Stimulated activated naive B cell treated with anti-CD40 and anti-IgM and Interleukin-4, amounts not matched to agents 10 μg/mL and 1 μg/mL and 100 μg/mL, for 72 hours (primary cell): Measurements from ENCODE around the gene DUSP15.
A peak's percentile ranks its signal among the peaks of the same experiment; 100 is the strongest.
"Not testable (repeated sequence)": the region's sequence is repeated elsewhere in the genome, so short reads cannot be mapped to it uniquely, and the experiment has no call there.

Experiments used
- ATAC-seq, 2 donors: fragments of 150-1000 bp; cut with Tn5 transposase; replicated peaks; 2 replicates each; pipeline ENCODE4 v1.10.0; 2021; ENCODE audit warnings: moderate library complexity in 1 of 2
- DNase-seq: peaks from one replicate; pipeline ENCODE4 v3.0.0; 2021
- H3K27ac Mint-ChIP-seq: one replicate; pipeline ENCODE4 v1.8.0; 2022; ENCODE audit warnings: mild to moderate bottlenecking, mixed read lengths
- H3K27me3 Mint-ChIP-seq, 2 donors: one replicate each; pipeline ENCODE4 v1.8.0; 2022; ENCODE audit warnings: mixed read lengths in 2 of 2
- H3K36me3 Mint-ChIP-seq, 2 donors: one replicate each; pipeline ENCODE4 v1.8.0; 2022; ENCODE audit warnings: mixed read lengths in 2 of 2, mild to moderate bottlenecking in 1 of 2
- H3K4me1 Mint-ChIP-seq, 2 donors: one replicate each; pipeline ENCODE4 v1.8.0; 2022; ENCODE audit warnings: mixed read lengths in 2 of 2, mild to moderate bottlenecking in 1 of 2
- H3K4me3 Mint-ChIP-seq, 2 donors: one replicate each; pipeline ENCODE4 v1.8.0; 2022; ENCODE audit warnings: mild to moderate bottlenecking in 2 of 2, mixed read lengths in 2 of 2, moderate library complexity in 1 of 2
- H3K9me3 Mint-ChIP-seq, 2 donors: one replicate each; pipeline ENCODE4 v1.8.0; 2022; ENCODE audit warnings: mixed read lengths in 2 of 2, mild to moderate bottlenecking in 1 of 2

Gene DUSP15

DNA sequence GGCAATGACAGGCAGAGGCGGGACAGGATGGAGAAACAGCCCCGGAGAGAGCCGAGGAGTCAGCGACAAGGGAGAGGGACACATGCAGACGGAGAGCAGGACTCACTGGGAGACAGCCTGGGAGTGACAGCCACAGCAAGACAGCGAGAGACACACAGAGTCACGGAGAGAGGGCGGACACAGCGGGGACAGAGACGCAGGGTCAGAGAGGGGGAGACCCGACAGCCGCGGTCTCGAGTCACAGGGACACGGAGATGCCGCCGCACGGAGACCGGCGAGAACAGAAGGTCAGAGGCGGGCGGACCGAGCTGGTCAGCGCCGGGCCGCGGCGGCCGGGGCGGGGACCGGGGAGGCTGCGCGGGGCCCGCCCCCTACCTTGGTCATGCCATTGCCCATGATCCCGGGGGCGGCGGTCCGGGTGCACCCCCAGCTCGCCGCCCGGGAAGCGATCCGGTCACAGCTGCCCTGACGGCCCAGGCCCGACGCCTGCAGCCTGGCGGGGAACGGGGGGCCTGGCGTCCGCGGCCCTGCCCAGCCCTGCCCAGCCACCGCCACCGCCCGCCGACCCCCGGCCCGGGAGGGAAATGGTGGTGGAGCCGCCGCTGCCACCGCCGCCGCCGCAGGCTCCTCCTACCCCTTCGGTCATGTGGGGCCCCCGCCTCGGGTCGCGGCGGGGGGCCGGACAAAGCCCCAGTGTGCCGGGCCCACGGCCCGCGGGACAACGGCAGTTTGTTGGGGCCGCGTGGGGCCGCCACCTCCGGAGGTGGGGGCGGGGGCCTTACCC lies at the start of gene DUSP15, which contains the start of gene TTLL9:
Gene DUSP15, minus strand, starts transcription at position 586 of the 784 bp plus-strand sequence. Its CDS starts 190 bp downstream, at position 396.
Gene TTLL9, plus strand, starts transcription at position 693 of the 784 bp plus-strand sequence. CDS start 493 bp downstream, outside the sequence.
- no peak for DNase-seq
- ATAC-seq = peak; percentile 15 to 30
- peak within 1 kb of the TSS; percentile 85 to 93 for H3K4me3 Mint-ChIP-seq
- H3K27me3 Mint-ChIP-seq = peaks cover 22 to 34% of the 10 kb centered on the region in 2 donors
- no peaks in the 10 kb centered on the region for H3K9me3 Mint-ChIP-seq
- H3K27ac Mint-ChIP-seq = peak within 1 kb of the TSS; percentile 77
- H3K36me3 Mint-ChIP-seq = peaks cover 3 to 4% of the 10 kb centered on the region in 2 donors
- H3K4me1 Mint-ChIP-seq = peaks cover 22 to 33% of the 10 kb centered on the region in 2 donors

- Mint-ChIP-seq H3K9me3 (peaks cover 0 to 2% of the 10 kb centered on the region in 2 donors), H3K4me1 (peaks cover 32 to 43% of the 10 kb centered on the region in 2 donors), H3K36me3 (peaks cover 3% of the 10 kb centered on the region in 2 donors), H3K27ac (no peak overlapping the region), H3K4me3 (no peak overlapping the region), H3K27me3 (peaks cover 17 to 18% of the 10 kb centered on the region in 2 donors)
- ATAC-seq = no peak
- DNase-seq = no peak
Observed at GRCh38 chr20:31919410-31920155, 49.3 kb upstream of the DUSP15 start.

- Mint-ChIP-seq H3K9me3 (peaks cover 0 to 2% of the 10 kb centered on the region in 2 donors), H3K36me3 (peaks cover 3% of the 10 kb centered on the region in 2 donors), H3K27me3 (peaks cover 8 to 9% of the 10 kb centered on the region in 2 donors), H3K27ac (no peak overlapping the region), H3K4me3 (no peak overlapping the region), H3K4me1 (peaks cover 22 to 33% of the 10 kb centered on the region in 2 donors)
- no peak for DNase-seq
- ATAC-seq = no peak
Observed at GRCh38 chr20:31918466-31919105, 48.3 kb upstream of the DUSP15 start.

DNA sequence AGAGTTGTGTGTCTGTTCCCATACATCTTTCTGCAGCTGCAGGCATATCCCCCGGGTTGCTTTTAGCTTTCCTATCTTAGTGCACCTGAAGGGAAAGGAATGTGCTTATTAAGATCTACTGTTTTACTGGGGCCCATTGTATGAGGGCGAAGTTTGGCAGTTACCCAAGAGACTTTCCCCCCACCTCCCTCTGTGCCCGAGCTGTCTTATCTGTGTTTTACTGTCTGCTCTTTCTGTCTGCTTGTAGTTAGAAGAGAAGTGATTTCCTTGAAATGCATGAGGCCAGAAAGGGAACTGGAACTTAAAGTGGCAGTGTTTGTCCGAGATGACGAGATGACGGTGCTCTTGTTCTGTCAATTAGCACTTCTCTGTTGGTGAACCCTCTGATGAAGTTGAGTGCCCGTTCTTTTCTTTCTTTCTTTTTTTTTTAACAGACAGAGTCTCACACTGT lies 47.7 kb upstream of the DUSP15 start:
- Mint-ChIP-seq H3K4me1 (peaks cover 16 to 27% of the 10 kb centered on the region in 2 donors), H3K27ac (peak overlapping the region; percentile 39), H3K4me3 (peak overlapping the region; percentile 22 to 33)
- peak; percentile 79 to 83 for ATAC-seq
- H3K36me3 Mint-ChIP-seq, H3K27me3 Mint-ChIP-seq, H3K9me3 Mint-ChIP-seq, DNase-seq: not testable (repeated sequence)

DNA sequence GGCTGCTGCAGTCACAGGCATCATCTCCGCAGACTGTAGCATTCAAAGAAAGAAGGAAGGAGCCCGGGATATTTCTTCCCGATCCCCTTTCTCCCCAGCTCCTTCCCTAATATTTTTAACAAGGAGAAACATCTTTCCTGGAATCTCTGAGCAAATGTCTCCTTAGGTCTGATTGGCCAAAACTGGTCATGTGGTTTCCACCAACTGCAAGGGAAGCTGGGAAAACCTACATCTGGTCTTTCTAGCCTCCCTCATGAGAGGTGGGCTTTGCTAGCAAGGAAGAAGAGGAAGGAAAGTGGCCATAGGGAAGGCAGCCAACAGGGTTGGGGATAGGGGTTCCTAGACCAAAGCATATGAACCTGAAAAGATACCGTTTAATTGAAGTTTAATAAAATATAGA lies 46.4 kb upstream of the DUSP15 start:
- H3K4me3 Mint-ChIP-seq = no peak overlapping the region
- ATAC-seq (no peak), DNase-seq (no peak)
- H3K36me3 Mint-ChIP-seq = peaks cover 0 to 3% of the 10 kb centered on the region in 2 donors
- H3K27ac Mint-ChIP-seq = no peak overlapping the region
- peaks cover 0 to 2% of the 10 kb centered on the region in 2 donors for H3K9me3 Mint-ChIP-seq
- peaks cover 14 to 26% of the 10 kb centered on the region in 2 donors for H3K4me1 Mint-ChIP-seq
- peaks cover 5 to 8% of the 10 kb centered on the region in 2 donors for H3K27me3 Mint-ChIP-seq

DNA sequence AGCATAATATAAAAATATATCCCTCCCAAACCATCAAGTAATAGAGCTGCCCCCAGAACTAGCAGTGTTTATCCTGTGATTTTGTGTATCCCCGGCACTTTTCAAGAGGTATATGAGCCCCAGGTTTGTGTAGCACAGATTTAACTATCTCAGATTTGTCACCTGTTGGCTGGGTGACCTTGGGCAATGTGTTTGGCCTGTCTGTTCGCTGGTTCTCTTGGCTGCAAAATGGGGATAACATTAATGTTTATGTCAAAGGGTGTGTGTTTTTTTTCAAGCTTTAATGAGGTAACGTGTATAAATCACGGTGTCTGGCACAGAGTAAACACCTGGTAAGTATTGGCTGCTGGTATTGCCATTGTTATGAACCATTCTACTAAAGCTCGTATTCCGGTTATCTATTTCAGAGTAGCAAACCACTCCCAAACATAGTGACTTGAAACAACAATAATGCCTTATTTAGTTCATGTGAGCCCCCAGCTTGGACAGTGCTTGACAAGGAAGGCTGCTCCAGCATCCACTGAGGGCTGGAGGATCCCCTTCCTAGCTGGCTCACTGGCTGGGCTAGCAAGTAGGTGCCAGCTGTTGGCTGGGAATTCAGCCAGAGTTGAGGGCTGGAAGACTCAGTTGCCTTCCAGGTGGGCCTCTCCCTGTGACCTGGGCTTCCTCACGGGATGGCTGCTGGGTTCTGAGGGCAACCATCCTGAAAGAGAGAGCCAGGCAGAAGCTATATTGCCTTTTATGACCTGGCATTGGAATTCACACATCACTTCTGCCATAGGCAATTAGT lies 45.4 kb upstream of the DUSP15 start:
- DNase-seq = no peak
- peaks cover 3 to 4% of the 10 kb centered on the region in 2 donors for H3K27me3 Mint-ChIP-seq
- no peak overlapping the region for H3K27ac Mint-ChIP-seq
- ATAC-seq = no peak
- peaks cover 13 to 23% of the 10 kb centered on the region in 2 donors for H3K4me1 Mint-ChIP-seq
- peaks cover 0 to 1% of the 10 kb centered on the region in 2 donors for H3K36me3 Mint-ChIP-seq
- H3K9me3 Mint-ChIP-seq = peaks cover 0 to 2% of the 10 kb centered on the region in 2 donors
- H3K4me3 Mint-ChIP-seq = no peak overlapping the region

- H3K27ac Mint-ChIP-seq = no peak overlapping the region
- peaks cover 0 to 2% of the 10 kb centered on the region in 2 donors for H3K9me3 Mint-ChIP-seq
- H3K36me3 Mint-ChIP-seq = no peaks in the 10 kb centered on the region
- DNase-seq (no peak), ATAC-seq (no peak)
- no peaks in the 10 kb centered on the region for H3K27me3 Mint-ChIP-seq
- no peak overlapping the region for H3K4me3 Mint-ChIP-seq
- peaks cover 12 to 20% of the 10 kb centered on the region in 2 donors for H3K4me1 Mint-ChIP-seq
Observed at GRCh38 chr20:31914170-31914569, 43.8 kb upstream of the DUSP15 start.

- H3K9me3 Mint-ChIP-seq = peaks cover 0 to 2% of the 10 kb centered on the region in 2 donors
- peaks cover 9 to 16% of the 10 kb centered on the region in 2 donors for H3K4me1 Mint-ChIP-seq
- no peak for ATAC-seq
- no peak overlapping the region for H3K4me3 Mint-ChIP-seq
- peaks cover 0 to 4% of the 10 kb centered on the region in 2 donors for H3K27me3 Mint-ChIP-seq
- peaks cover 0 to 2% of the 10 kb centered on the region in 2 donors for H3K36me3 Mint-ChIP-seq
- DNase-seq = no peak
- H3K27ac Mint-ChIP-seq = no peak overlapping the region
Observed at GRCh38 chr20:31913431-31914157, 43.3 kb upstream of the DUSP15 start.

- no peaks in the 10 kb centered on the region for H3K9me3 Mint-ChIP-seq
- no peak overlapping the region for H3K27ac Mint-ChIP-seq
- DNase-seq (no peak), ATAC-seq (no peak)
- no peak overlapping the region for H3K4me3 Mint-ChIP-seq
- H3K36me3 Mint-ChIP-seq = peaks cover 0 to 2% of the 10 kb centered on the region in 2 donors
- H3K27me3 Mint-ChIP-seq = peaks cover 0 to 5% of the 10 kb centered on the region in 2 donors
- H3K4me1 Mint-ChIP-seq = peaks cover 0 to 3% of the 10 kb centered on the region in 2 donors
Observed at GRCh38 chr20:31910071-31910803, 39.9 kb upstream of the DUSP15 start.

DNA sequence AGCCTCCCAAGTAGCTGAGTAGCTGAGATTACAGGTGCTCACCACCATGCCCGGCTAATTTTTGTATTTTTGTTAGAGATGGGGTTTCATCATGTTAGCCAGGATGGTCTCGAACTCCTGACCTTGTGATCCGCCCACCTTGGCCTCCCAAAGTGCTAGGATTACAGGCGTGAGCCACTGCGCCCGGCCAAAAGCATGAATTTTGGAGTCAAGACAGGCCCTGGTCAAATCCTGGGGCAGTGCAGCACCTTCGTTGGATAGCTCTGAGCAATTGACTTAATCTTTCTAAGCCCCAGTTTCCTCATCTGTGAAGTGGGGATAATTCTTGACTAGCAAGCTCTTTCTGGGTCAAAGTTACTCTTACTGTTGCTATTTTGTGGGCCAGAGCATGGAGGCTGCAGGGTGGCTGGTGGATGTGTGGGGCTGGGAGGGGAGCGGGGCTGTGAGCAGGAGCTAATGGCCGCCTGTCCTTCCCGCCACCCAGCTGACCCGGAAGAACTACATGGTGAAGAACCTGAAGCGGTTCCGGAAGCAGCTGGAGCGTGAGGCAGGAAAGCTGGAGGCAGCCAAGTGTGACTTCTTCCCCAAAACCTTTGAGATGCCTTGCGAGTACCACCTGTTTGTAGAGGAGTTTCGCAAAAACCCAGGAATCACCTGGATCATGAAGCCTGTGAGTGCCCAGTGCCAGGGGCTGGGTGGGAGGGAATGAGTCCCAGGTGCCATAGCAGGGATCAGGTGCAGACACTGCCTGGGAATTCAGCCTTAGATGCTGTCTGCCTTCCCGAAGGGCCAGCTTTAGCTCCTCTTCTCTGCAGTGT lies 39.1 kb upstream of the DUSP15 start:
- H3K27ac Mint-ChIP-seq = no peak overlapping the region
- H3K4me1 Mint-ChIP-seq = peaks cover 0 to 3% of the 10 kb centered on the region in 2 donors
- no peaks in the 10 kb centered on the region for H3K9me3 Mint-ChIP-seq
- H3K4me3 Mint-ChIP-seq = no peak overlapping the region
- peaks cover 0 to 5% of the 10 kb centered on the region in 2 donors for H3K27me3 Mint-ChIP-seq
- H3K36me3 Mint-ChIP-seq = peaks cover 0 to 2% of the 10 kb centered on the region in 2 donors
- DNase-seq (no peak), ATAC-seq (no peak)

DNA sequence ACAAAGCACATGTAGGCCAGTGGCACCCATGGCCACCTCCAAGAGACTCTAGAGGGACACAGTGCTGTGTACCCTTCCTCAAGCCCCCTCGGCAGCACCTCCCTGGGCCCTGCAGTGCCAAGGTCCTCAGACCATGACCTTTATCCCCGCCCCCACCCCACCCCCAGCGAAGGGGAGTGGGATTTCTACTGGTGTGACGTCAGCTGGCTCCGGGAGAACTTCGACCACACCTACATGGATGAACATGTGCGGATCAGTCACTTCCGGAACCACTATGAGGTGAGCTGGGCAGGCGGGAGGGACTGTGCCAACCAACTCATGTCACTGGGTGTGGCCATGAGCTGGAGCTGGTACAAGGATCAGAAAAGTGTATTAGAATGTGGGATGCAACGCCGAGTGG lies 38.1 kb upstream of the DUSP15 start:
- ATAC-seq (no peak), DNase-seq (no peak)
- Mint-ChIP-seq H3K4me3 (no peak overlapping the region), H3K36me3 (peaks cover 0 to 2% of the 10 kb centered on the region in 2 donors), H3K27me3 (peaks cover 0 to 5% of the 10 kb centered on the region in 2 donors), H3K4me1 (peaks cover 0 to 3% of the 10 kb centered on the region in 2 donors), H3K27ac (no peak overlapping the region), H3K9me3 (no peaks in the 10 kb centered on the region)

GRCh38 chr20:31908016-31908415 lies 37.7 kb upstream of the DUSP15 start:
- ATAC-seq (no peak), DNase-seq (no peak)
- H3K27ac Mint-ChIP-seq = no peak overlapping the region
- H3K9me3 Mint-ChIP-seq = no peaks in the 10 kb centered on the region
- H3K4me1 Mint-ChIP-seq = peaks cover 0 to 3% of the 10 kb centered on the region in 2 donors
- H3K36me3 Mint-ChIP-seq = peaks cover 0 to 2% of the 10 kb centered on the region in 2 donors
- peaks cover 0 to 5% of the 10 kb centered on the region in 2 donors for H3K27me3 Mint-ChIP-seq
- H3K4me3 Mint-ChIP-seq = no peak overlapping the region
